H1 (cell line): ENCODE data around the gene NDP. TPM values are rescaled to one million over a fixed set of nuclear protein-coding genes. Genes with fewer than 3 reads are reported as not detected.

Experiments
- HDAC6 ChIP-seq: IDR thresholded peaks from one replicate; pipeline ENCODE4 v1.7.1; 2012; ENCODE audit warnings: low read depth, mild to moderate bottlenecking, inconsistent platforms, low read length, moderate library complexity
- SIX5 ChIP-seq: IDR thresholded peaks from 2 replicates; pipeline ENCODE4 v1.6.1; 2011; ENCODE audit warnings: mild to moderate bottlenecking, low read depth, low read length
- SP1 ChIP-seq: IDR thresholded peaks from 2 replicates; pipeline ENCODE4 v1.6.1; 2011; ENCODE audit warnings: low read depth, low read length
- TAF7 ChIP-seq: optimal IDR thresholded peaks from 2 replicates; pipeline ENCODE3; 2011; ENCODE audit warnings: low read depth, mild to moderate bottlenecking, inconsistent platforms, low read length, moderate library complexity, borderline replicate concordance
- TBP ChIP-seq: IDR thresholded peaks from 2 replicates; pipeline ENCODE4 v1.6.1; 2011; ENCODE audit warnings: low read depth, low read length, improper control_type of control experiment
- polyA plus RNA-seq, 7 experiments: library from polyadenylated mRNA; depleted of rRNA in 3 of 7; stranded (reverse) in 5 of 7; unstranded in 2 of 7; fragments of >200 nt in 5 of 7; fragments of 200-250 nt in 2 of 7; gene quantifications; 1 replicate in 5 of 7; 2 replicates in 1 of 7; 4 replicates in 1 of 7; pipeline versions ENCODE4 v1.2.1 to v1.2.3, GENCODE V29; 2011 to 2013; ENCODE audit warnings: missing spikeins in 2 of 7, mixed read lengths in 2 of 7
- total RNA-seq: library from RNA; stranded (reverse); fragmentation: NEBNext Ultra II Directional; extraction: Animal tissue kit (Norgen Biotek cat#: 25700); gene quantifications from 2 replicates; pipeline ENCODE4 v1.2.1, GENCODE V29; 2021
- TF ChIP-seq, protein P1 (sequence below): IDR thresholded peaks from 2 replicates; pipeline ENCODE4 v1.6.1; 2012; ENCODE audit warnings: inconsistent platforms
- TF ChIP-seq, protein P2 (sequence below): fragments of 300-600 bp; sonication (generic); IDR thresholded peaks from 2 replicates; pipeline ENCODE4 v1.7.1; 2012; ENCODE audit warnings: low read length, moderate library complexity, mild to moderate bottlenecking, inconsistent platforms; ENCODE audit not compliant: insufficient replicate concordance

Gene NDP
- total and polyA plus RNA-seq, 2 of the 8 experiments (the other 6 are each of a cell fraction or from before 2014, with no cell fraction given), result 0.26 to 0.82 TPM

- no peak for TF ChIP-seq HDAC6
- no peak for TF ChIP-seq SP1
- TF ChIP-seq TBP, result no peak
- TF ChIP-seq, protein P1, sequence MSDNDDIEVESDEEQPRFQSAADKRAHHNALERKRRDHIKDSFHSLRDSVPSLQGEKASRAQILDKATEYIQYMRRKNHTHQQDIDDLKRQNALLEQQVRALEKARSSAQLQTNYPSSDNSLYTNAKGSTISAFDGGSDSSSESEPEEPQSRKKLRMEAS, result no peak
- TF ChIP-seq SIX5, result no peak
- no peak for TF ChIP-seq TAF7
- TF ChIP-seq, protein P2, sequence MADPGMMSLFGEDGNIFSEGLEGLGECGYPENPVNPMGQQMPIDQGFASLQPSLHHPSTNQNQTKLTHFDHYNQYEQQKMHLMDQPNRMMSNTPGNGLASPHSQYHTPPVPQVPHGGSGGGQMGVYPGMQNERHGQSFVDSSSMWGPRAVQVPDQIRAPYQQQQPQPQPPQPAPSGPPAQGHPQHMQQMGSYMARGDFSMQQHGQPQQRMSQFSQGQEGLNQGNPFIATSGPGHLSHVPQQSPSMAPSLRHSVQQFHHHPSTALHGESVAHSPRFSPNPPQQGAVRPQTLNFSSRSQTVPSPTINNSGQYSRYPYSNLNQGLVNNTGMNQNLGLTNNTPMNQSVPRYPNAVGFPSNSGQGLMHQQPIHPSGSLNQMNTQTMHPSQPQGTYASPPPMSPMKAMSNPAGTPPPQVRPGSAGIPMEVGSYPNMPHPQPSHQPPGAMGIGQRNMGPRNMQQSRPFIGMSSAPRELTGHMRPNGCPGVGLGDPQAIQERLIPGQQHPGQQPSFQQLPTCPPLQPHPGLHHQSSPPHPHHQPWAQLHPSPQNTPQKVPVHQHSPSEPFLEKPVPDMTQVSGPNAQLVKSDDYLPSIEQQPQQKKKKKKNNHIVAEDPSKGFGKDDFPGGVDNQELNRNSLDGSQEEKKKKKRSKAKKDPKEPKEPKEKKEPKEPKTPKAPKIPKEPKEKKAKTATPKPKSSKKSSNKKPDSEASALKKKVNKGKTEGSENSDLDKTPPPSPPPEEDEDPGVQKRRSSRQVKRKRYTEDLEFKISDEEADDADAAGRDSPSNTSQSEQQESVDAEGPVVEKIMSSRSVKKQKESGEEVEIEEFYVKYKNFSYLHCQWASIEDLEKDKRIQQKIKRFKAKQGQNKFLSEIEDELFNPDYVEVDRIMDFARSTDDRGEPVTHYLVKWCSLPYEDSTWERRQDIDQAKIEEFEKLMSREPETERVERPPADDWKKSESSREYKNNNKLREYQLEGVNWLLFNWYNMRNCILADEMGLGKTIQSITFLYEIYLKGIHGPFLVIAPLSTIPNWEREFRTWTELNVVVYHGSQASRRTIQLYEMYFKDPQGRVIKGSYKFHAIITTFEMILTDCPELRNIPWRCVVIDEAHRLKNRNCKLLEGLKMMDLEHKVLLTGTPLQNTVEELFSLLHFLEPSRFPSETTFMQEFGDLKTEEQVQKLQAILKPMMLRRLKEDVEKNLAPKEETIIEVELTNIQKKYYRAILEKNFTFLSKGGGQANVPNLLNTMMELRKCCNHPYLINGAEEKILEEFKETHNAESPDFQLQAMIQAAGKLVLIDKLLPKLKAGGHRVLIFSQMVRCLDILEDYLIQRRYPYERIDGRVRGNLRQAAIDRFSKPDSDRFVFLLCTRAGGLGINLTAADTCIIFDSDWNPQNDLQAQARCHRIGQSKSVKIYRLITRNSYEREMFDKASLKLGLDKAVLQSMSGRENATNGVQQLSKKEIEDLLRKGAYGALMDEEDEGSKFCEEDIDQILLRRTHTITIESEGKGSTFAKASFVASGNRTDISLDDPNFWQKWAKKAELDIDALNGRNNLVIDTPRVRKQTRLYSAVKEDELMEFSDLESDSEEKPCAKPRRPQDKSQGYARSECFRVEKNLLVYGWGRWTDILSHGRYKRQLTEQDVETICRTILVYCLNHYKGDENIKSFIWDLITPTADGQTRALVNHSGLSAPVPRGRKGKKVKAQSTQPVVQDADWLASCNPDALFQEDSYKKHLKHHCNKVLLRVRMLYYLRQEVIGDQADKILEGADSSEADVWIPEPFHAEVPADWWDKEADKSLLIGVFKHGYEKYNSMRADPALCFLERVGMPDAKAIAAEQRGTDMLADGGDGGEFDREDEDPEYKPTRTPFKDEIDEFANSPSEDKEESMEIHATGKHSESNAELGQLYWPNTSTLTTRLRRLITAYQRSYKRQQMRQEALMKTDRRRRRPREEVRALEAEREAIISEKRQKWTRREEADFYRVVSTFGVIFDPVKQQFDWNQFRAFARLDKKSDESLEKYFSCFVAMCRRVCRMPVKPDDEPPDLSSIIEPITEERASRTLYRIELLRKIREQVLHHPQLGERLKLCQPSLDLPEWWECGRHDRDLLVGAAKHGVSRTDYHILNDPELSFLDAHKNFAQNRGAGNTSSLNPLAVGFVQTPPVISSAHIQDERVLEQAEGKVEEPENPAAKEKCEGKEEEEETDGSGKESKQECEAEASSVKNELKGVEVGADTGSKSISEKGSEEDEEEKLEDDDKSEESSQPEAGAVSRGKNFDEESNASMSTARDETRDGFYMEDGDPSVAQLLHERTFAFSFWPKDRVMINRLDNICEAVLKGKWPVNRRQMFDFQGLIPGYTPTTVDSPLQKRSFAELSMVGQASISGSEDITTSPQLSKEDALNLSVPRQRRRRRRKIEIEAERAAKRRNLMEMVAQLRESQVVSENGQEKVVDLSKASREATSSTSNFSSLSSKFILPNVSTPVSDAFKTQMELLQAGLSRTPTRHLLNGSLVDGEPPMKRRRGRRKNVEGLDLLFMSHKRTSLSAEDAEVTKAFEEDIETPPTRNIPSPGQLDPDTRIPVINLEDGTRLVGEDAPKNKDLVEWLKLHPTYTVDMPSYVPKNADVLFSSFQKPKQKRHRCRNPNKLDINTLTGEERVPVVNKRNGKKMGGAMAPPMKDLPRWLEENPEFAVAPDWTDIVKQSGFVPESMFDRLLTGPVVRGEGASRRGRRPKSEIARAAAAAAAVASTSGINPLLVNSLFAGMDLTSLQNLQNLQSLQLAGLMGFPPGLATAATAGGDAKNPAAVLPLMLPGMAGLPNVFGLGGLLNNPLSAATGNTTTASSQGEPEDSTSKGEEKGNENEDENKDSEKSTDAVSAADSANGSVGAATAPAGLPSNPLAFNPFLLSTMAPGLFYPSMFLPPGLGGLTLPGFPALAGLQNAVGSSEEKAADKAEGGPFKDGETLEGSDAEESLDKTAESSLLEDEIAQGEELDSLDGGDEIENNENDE, result no peak
- TF ChIP-seq, all 59 proteins: peak for 0
These were observed 39.4 kb upstream of the NDP start (continued) for GRCh38 chrX:44012484-44013096.
